NCI-H146 treated with DMSO at 0.1 percent for 48 hours (cell line): ENCODE data around the gene SFT2D3.

Source experiments
- DNase-seq: peaks from one replicate; lab custom pipeline; 2025; ENCODE audit not compliant: unreplicated experiment; lab: John Stamatoyannopoulos, UW

The SFT2D3 gene

DNA sequence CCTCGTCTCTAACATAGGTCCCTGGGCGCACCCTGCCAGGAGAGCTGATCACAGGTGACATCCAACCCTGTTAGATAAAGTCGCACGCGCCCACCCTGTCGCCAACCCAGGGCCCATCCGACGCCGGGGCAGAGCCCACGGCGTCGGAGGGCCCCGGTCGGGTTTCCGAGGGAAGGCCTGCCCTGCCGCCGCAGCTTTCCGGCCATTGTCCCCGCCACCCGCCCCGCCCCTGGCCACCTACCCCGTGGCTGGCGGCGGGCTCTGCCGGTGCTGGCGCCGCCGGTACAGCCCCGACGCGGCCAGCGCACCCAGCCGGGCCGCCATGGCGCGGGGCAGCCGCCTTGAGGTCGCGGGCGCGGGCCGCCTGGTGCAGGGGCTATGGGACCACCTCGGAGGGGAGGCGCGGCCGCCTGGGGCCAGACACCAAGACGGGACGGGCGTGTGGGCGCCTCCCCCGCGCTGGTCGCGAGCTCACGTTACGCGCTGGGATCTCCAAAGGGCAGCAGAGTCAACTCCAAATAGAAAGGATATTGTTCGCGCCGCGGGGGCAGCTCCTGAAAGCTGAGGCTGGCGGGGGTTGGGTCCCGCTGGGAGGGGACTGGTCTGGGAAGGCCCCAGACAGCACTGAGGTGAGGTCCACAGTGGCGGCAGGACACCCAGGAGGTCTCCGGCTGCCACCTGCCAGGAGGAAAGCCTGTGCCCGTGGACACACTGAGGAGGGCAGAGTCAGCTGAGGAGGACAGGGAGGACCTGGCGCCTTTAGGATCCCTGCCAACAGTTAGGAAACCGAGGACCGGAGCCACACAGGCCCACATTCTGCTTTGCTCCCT is 37.0 kb upstream of the SFT2D3 start:
- DNase-seq: no peak

DNA sequence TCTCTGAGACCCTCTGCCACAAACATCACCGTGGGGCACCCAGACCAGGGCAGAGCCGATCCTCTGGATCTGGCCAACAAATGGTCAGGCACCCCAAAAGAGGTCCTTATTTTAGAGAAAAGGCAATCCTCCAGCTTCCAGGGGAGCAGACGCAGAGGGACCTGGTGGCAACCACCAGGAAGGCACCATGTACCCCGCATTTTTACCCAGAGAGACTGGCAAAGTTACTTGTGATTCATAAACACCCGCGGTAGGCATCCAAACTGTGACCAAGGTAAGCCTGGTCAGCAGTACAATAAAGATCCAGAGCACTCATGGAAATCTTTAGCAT is 36.4 kb upstream of the SFT2D3 start:
- DNase-seq: no peak

DNA sequence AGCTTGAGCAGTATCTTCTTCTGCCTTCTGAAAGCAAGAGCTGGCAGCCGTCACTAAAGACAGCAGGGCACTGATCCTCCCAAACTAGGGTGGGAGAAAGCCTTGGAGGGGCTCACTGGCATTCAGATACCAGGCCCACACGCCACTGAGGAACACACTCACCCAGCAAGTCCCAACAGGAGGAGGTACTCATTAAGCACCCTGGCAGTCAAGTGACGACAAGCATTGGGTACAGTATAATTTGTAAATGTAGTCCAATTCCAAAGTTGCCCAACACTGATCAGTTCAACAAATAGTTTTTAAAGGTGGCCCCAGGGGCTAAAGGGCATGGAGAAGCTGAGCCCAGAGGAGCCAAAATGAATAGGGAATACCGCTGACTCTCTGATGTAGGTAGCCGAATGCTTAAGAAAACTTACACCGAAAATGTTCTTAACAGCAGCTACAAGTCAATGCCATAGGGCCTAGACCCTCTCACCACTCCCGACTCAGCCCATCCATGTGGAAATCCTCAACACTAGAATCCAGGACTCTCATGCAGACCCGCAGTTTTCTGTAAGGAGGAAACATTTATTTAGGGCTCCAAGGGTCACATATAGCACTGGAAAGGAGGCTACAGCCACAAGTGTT is 35.9 kb upstream of the SFT2D3 start:
- no peak for DNase-seq

DNA sequence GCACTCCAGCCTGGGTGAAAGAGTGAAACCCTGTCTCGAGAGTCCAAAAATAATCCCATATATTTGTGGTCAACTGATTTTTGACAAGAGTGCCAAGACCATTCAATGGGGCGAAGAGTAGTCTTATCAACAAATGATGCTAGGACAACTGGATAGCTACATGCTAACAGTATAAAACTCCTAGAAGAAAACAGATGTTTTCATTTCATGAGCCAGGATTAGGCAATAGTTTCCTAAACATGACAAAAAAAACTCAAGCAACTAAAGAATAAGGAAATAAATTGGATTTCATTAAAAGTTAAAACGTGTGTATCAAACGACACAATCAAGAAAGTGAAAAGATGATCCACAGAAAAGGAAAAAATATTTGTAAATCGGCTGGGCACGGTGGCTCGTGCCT is 32.2 kb upstream of the SFT2D3 start:
- no peak for DNase-seq

DNA sequence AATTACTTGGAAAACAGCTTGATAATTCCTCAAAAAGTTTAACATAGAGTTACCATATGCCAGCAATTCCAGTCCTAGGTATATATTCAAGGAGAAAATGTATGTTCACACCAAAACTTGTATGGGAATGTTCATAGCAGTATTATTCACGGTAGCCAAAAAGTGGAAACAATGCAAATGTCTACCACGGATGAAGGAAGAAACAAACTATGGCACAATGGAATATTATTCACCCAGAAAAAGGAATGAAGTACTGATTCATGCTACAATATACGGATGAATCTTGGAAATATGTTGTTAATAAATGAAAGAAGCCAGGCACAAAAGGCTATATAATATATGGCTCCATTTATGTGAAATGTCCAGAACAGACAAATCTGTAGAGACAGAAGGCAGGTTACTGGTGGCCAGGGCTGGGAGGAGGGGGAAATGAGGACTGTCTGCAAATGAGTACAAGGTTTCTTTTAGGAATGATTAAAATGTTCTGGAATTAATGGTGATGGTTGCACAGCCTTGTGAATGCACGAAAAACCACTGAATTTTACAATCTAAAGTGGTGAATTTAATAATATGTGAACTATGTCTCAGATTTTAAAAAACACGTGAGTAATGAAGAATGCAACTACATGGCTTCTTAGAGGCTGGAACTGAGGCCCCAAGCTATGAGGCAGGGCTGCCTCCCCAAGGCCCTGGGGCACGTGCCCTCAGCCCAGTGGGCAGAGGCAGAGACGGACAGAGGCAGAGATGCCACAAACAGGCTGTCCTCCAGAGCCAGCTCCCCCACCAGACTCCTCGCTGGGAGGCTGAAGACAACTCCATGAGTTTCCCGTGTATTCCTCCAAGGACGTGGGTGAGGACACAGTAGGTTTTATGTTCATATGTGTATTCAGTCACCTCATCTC is 31.0 kb upstream of the SFT2D3 start:
- DNase-seq: no peak

DNA sequence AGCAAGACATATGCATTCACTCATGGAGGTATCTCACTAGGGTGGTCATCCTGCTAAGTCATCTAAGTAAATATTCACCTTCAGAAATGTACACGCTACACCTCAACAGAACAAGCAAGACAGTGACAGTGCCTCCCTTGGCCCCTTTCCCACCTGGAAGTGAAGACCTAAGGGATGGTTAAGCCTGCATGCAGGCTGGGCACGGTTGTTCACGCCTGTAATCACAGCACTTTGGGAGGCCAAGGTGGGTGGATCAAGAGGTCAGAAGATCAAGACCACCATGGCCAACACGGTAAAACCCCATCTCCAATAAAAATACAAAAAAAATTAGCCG is 30.4 kb upstream of the SFT2D3 start:
- DNase-seq: no peak

DNA sequence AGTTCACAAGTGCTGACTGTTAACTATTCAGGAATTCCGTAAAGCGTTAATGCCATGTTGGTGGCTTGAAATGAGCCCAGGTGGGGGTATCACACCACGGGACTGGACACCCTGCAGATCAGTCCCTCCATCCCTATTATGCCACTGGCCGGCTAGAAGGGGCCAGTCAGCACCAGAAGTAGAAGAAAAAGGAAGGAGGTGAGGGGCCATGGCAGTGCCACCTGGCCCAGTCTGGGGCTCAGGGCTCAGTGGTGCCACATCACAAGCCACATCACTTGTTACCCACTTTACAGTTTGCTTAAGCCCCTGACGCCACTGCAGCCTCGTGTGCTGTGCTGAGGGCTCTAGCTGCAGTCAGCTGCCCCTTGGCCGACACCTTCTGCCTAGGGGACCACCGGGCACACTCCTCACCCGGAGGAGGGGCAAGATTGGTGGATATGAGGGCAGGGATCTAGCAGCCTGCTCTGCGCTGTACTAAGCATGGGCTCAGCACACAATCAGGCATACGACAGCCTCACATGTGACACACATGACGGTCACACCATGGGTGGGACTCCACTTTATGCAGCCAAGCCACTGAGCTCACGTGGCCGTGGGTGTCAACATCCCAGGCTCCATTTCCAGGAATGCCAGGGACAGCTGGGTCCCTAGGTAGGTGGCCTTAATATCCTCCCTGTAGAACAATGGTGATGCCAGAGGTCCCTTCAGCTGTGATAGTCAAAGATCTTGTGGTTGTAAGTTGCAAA is 29.6 kb upstream of the SFT2D3 start:
- DNase-seq: no peak

DNA sequence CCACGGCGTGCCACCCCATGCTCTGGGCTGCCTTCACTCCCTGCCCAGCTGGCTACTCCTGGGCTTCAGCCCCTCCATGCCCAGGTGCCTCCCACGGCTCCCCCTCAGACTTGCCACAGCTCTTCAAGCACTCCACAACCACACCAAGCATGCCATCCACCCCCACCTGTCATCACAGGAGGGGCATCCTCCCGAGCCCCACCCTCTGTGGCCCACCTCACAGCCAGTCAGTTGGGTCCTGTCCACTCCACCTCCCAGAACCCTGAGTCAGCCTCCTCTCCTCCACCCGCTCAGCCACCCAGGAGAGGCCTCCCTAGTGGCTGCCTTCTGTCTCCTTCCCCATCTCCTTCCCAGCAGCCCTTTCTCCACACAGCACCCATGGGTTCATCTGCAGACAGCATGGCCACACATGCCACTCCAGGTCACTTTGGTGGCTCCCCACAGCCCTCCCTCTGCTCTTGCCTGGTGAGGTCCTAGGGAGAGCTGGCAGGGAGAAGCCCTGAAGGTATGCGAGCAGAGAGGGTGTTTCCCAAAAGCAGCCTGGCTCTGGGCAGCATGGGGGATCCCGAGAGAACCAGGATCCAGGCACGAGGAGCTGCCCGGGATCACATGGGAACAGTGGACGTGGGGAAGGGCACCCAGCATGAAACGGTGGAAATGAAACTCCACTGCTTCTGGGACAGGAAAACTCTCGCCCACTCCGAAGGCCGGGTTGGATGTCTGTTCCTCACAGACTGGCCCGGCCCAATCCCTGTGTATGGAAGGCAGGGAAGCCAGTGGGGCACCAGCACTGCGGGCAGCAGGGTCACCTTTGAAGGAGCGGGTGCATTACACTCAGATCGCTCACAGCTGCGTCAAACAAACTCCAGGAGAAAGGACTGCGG is 28.7 kb upstream of the SFT2D3 start:
- DNase-seq: no peak

DNA sequence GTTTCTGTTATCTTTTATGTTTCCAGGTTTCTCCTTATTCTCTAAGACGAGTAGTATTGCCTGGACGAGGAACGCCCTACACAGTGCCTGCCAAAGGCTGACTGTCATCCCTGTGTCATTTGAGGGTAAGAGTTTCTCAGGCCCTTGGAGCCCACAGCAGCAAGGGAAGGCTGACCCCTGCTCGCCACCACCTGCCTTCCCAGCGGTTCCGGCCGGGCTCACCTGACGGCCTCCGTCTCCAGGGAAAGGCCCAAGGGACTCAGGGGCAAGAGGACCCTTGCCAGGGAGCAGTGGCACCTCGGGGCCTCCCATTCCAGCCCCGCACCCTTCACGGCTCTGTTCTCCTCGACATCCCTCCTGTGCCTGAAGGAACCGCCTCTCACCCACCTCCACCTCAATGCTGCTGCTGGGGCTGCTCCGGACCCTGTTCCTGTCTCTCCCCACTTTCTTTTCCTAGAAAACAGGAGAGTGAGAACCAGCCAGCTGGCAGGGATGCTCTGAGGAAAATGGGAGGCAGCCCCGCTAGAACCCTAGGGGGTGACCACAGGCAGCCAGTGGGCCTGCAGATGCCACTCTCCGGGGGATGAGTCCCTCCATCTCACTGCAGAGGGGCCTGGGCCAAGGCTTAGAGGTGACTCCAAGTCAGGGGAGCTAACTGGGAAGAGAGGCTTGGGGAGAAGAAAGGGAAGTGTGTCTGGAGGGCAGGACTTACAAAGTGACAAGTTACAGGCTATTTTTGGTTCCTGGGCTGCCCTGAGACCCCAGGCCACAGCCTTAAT is 27.8 kb upstream of the SFT2D3 start:
- DNase-seq: no peak

DNA sequence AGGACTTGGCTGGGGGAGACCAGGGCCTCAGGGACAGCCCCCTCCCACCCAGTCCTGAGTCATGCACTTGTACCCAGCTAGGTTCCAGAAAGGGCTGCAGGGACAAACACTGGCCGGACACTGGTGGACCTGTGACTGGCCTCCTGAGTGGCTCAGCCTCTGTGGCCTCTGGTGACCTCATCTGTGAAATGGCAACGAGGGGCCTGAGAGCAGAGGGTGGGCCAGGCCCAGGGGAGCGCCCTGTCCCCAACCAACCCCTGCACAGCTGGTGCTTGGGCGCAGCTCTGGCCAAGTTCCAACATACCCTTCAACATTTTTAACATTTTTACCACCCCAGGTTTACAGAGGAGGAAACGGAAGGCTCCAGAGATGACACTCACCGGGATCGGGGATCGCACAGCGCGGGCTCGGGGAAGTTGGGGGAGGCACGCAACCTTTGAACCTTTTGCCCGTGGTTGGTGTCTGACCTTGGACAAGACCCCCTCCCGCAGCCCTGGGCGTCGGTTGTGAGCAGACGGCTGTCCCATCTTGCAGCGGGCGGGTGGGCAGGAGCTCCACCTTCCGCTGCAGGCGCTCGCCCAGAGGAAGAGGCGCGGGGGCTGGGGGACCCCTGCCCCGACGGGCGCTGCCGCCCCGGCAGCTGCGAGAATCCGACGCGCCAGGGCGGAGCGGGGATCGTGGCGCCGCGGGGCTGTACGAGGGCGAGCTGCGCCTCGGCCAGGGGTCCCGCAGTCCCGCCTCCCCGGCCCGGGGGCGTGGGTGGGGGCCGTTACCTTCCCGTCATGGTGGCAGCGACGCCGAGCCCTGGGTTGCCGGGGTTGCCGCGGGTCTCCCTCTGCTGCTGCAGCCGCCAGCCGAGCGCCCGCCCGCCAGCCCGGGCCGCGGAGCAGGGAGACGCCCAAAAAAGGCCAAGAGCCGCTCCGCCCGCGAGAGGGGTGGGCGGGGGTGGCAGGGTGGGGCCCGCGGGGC is 26.8 kb upstream of the SFT2D3 start:
- no peak for DNase-seq

DNA sequence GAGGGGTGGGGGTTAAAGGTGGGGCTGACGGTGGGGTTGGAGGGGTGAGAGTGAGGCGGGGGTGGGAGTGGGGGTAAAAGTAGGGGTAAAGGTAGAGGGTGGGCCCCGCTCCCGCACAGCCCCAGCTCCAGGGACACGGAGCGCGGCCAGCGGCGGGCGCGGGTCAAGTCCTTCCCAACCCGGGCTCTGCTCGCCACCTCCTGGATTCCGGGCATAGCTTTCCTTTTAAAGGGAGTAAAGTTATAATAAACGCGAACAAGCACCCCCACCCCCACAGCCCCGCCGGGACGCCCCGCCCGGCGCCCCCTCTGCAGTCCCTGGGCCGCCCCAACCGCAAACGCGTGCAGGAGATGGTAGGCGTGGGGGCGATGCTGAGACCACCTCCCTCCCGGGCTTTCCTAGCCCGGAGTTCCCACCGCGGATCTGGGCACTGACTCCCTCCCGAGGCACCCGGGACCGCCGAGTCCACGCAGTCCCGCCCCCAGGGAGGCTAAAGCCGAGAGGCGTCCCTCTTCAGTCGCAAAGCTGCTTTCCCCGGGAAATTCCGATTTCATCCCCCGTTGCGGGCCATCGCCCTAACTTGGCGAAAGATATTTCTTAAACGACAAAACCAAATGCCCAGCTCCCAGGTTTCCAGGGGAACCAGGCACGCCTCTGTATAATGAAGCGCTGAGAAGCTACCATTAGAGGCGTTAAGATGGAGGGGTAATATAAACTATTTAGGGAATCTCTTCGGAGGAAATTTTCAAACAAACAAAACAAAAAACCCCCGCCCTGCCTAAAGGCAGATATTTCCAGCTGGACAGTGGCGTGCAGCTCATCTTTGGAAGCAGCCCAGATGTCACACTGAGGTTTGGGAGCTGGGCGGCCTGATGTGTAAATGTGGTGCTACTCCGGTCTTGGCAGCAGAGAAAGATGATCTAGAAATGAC is 25.7 kb upstream of the SFT2D3 start, which contains the start of gene LIMS2:
Gene LIMS2, minus strand, starts transcription at position 200 of the 931 bp plus-strand sequence. CDS start 506 bp downstream, outside the sequence.
- DNase-seq: no peak

DNA sequence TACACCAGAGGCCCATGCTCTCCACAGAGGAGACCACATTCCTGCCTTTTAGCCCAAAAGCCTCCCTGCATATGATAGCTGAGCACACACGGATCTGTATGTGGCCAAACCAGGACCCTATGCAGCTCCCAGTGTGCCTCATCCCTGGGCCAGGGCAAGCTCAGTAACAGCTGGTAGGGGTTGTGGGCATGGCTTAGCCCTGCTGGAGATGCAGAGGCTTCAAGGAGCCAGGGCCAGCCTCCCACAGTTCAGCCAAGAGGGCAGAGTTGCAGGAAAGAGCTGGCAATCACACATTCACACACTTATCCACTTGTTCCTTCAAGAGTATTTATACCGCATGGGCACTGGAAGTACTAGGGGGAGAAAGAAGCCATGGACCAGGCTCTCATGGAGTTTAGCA is 24.4 kb upstream of the SFT2D3 start:
- no peak for DNase-seq

DNA sequence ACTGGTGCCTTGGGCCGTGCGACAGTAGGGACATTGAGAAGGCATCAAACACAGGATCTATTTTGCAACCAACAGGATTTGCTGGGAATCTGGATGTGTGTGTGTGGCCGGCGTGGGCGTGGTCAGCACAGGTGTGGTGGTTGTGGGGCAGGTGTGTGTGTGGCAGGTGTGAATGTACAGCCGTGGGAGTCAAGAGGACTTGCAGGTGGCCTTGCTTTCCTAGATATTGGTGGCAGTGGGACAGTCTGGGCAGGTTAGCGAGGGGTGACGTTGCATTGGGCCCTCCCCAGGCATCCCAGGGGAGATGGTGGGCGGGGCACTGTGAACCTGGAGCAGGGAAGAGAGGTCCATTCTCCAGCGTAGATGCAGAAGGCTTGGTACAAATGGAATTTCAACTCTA is 22.8 kb upstream of the SFT2D3 start:
- DNase-seq: no peak

DNA sequence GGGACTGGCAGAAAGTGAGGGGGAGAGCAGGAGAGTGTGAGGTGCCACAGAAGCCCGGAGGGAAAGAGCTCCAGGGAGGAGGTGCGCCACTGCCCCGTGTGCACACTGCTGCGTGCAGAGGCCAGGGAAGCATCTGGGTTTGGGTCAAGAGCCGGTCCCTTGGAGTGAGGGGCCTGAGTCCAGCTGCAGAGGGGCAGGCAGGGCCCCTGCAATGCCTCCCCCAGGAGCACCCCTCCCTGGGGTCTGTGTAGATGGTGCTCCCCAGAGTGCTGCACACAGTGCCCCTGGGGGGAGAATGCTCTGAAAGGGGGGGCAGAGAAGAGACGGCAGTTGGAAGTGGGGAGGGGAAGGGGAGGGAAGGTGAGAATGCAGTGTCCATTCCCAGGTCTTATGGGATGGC is 22.3 kb upstream of the SFT2D3 start:
- no peak for DNase-seq

DNA sequence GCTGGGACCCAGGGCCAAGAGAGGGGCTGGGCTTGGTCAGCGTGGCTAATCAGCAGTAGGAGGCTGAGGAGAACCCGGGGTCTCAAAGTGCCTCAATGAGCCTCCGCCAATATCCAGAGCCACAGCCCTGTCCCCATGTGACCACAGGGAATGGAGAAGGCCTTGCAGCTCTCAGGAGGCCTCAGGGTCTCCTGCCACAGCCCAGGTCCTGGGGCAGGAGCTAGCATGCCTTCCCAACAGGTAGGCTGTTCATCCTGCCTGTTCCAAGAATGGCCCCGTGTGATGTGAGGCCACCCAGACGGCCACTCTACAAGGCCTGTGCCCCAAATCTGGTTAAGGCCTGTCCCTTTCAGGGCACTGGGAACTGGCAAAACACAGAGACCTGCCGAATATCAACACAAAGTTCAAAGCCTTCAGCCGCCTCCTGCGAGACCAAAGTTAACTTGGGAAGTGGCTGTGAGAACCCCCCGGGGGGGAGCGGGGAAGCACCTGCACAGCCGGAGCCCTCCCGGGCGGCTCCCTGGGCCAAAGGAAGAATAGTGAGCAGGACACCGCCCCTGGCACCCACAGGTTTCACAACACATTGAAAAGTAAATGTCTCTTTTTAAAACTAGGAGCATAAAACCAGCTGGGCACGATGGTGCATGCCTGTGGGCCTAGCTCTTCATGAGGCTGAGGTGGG is 21.5 kb upstream of the SFT2D3 start:
- no peak for DNase-seq

DNA sequence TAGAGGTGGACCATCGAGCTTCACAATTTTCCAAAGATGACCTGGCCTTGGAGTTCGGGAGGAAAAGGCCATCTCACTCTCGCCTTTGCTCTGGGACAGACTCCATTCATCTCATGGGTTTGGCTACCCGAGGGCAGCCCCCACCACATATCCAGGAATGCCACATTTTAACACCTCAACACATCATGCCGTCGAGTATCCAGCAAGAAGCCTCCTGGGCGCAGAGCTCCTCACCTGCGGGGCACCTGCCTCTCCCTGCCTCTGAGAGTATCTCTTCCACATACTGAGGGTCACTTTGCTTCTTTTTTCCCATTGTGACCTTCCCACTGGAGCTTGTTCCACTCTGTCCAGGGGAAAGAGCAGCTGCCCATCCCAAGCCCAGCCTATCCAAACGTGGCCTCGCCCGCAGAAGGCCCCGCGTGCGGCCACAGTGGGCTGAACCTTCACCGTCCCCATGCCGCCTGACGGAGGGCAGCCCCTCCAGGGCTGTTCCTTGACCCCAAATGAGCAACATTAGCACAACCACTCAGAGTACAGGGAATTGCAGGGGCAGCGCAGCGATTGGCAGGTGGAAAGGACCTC is 20.5 kb upstream of the SFT2D3 start:
- no peak for DNase-seq
